HUES64 (cell line): ENCODE results near the gene PADI1.

Experiments used
- H3K27ac ChIP-seq: 2 replicates; pipeline ENCODE4 v1.7.0; 2013; ENCODE audit warnings: low read depth, low read length, inconsistent platforms
- H3K27me3 ChIP-seq: 2 replicates; pipeline ENCODE4 v1.6.1; 2013; ENCODE audit warnings: mild to moderate bottlenecking, low read length; ENCODE audit not compliant: insufficient read depth
- H3K36me3 ChIP-seq: 2 replicates; pipeline ENCODE4 v1.6.1; 2013; ENCODE audit warnings: mild to moderate bottlenecking, low read length; ENCODE audit not compliant: insufficient read depth
- H3K4me1 ChIP-seq: 2 replicates; pipeline ENCODE4 v1.6.1; 2013; ENCODE audit warnings: mild to moderate bottlenecking, low read length, moderate library complexity; ENCODE audit not compliant: insufficient read depth
- H3K4me3 ChIP-seq: 2 replicates; pipeline ENCODE4 v1.5.1; 2013; ENCODE audit warnings: mild to moderate bottlenecking, low read length, moderate library complexity
- H3K9ac ChIP-seq: 2 replicates; pipeline ENCODE4 v1.6.1; 2013; ENCODE audit warnings: mild to moderate bottlenecking, low read depth, low read length
- H3K9me3 ChIP-seq: 2 replicates; pipeline ENCODE4 v1.6.1; 2013; ENCODE audit warnings: low read depth, low read length; ENCODE audit not compliant: insufficient read depth
- WGBS: fragments of 150-250, 120-280 bp; methylation state at CpG from one replicate; pipeline ENCODE4 v1.1.7; 2013; ENCODE audit warnings: missing lambda C conversion rate; 5-methylcytosine and 5-hydroxymethylcytosine counted together

PADI1 gene

GRCh38 chr1:17248781-17249180, 43.9 kb downstream of the PADI1 start, which contains the start of gene PADI3:
PADI3 (plus strand) TSS chr1:17249098; CDS start chr1:17249138, 40 bp downstream.
- H3K9me3 ChIP-seq = no peaks in the 10 kb centered on the region
- no peak within 1 kb of the TSS for H3K27ac ChIP-seq
- 85% methylated on average over 9 of the region's 9 CpGs for WGBS
- H3K36me3 ChIP-seq = no peaks in the 10 kb centered on the region
- no peak within 1 kb of the TSS for H3K9ac ChIP-seq
- no peak within 1 kb of the TSS for H3K4me3 ChIP-seq
- H3K27me3 ChIP-seq = no peaks in the 10 kb centered on the region
- H3K4me1 ChIP-seq = peaks cover 7% of the 10 kb centered on the region; the same call in 1 of the 2 replicates

- 91% methylated on average over 7 of the region's 7 CpGs for WGBS
- Histone ChIP-seq H3K27me3 (no peaks in the 10 kb centered on the region), H3K9ac (no peak overlapping the region), H3K9me3 (no peaks in the 10 kb centered on the region), H3K4me3 (no peak overlapping the region), H3K36me3 (no peaks in the 10 kb centered on the region), H3K27ac (no peak overlapping the region), H3K4me1 (no peaks in the 10 kb centered on the region)
These were observed 45.7 kb downstream of the PADI1 start for GRCh38 chr1:17250601-17251000.

- 89% methylated on average over 5 of the region's 5 CpGs for WGBS
- Histone ChIP-seq H3K9ac (no peak overlapping the region), H3K27ac (no peak overlapping the region)
These were observed 46.3 kb downstream of the PADI1 start for GRCh38 chr1:17251246-17251645.

GRCh38 chr1:17251701-17252376, 46.9 kb downstream of the PADI1 start:
- Histone ChIP-seq H3K27ac (no peak overlapping the region), H3K9me3 (no peaks in the 10 kb centered on the region), H3K36me3 (no peaks in the 10 kb centered on the region), H3K9ac (no peak overlapping the region), H3K4me1 (no peaks in the 10 kb centered on the region), H3K4me3 (no peak overlapping the region), H3K27me3 (no peaks in the 10 kb centered on the region)
- WGBS = 55% methylated on average over 3 of the region's 3 CpGs

More at GRCh38 chr1:17251246-17251645, 46.3 kb downstream of the PADI1 start:
- no peak overlapping the region for H3K4me3 ChIP-seq
- H3K36me3 ChIP-seq = no peaks in the 10 kb centered on the region
- no peaks in the 10 kb centered on the region for H3K4me1 ChIP-seq
- H3K27me3 ChIP-seq = no peaks in the 10 kb centered on the region
- no peaks in the 10 kb centered on the region for H3K9me3 ChIP-seq

- no peak overlapping the region for H3K27ac ChIP-seq
- no peaks in the 10 kb centered on the region for H3K27me3 ChIP-seq
- WGBS = 83% methylated on average over 5 of the region's 5 CpGs
These were observed 50.4 kb downstream of the PADI1 start for GRCh38 chr1:17255336-17255735.

GRCh38 chr1:17258116-17258757, 53.3 kb downstream of the PADI1 start:
- no peak overlapping the region for H3K27ac ChIP-seq
- no peaks in the 10 kb centered on the region for H3K36me3 ChIP-seq
- no peak overlapping the region for H3K9ac ChIP-seq
- H3K27me3 ChIP-seq = no peaks in the 10 kb centered on the region
- 81% methylated on average over 8 of the region's 9 CpGs for WGBS
- no peak overlapping the region for H3K4me3 ChIP-seq
- 0 out of 2 replicates have a peak, but pooled peaks cover 2% of the 10 kb centered on the region for H3K9me3 ChIP-seq
- H3K4me1 ChIP-seq = no peaks in the 10 kb centered on the region

More at GRCh38 chr1:17255336-17255735, 50.4 kb downstream of the PADI1 start:
- Histone ChIP-seq H3K4me1 (no peaks in the 10 kb centered on the region), H3K4me3 (no peak overlapping the region), H3K9ac (no peak overlapping the region), H3K36me3 (no peaks in the 10 kb centered on the region), H3K9me3 (no peaks in the 10 kb centered on the region)

- Histone ChIP-seq H3K27ac (no peak overlapping the region), H3K4me1 (no peaks in the 10 kb centered on the region), H3K9ac (no peak overlapping the region), H3K9me3 (0 out of 2 replicates have a peak, but pooled peaks cover 2% of the 10 kb centered on the region), H3K27me3 (no peaks in the 10 kb centered on the region), H3K36me3 (no peaks in the 10 kb centered on the region), H3K4me3 (no peak overlapping the region)
- WGBS = 93% methylated on average over 5 of the region's 6 CpGs
These were observed 53.8 kb downstream of the PADI1 start for GRCh38 chr1:17258758-17259130.

GRCh38 chr1:17259233-17259873, 54.4 kb downstream of the PADI1 start:
- Histone ChIP-seq H3K27ac (no peak overlapping the region), H3K36me3 (no peaks in the 10 kb centered on the region), H3K4me1 (no peaks in the 10 kb centered on the region), H3K9ac (no peak overlapping the region), H3K4me3 (no peak overlapping the region), H3K27me3 (no peaks in the 10 kb centered on the region), H3K9me3 (0 out of 2 replicates have a peak, but pooled peaks cover 2% of the 10 kb centered on the region)
- WGBS = 86% methylated on average over 24 of the region's 24 CpGs

GRCh38 chr1:17260264-17260663, 55.3 kb downstream of the PADI1 start:
- H3K36me3 ChIP-seq = no peaks in the 10 kb centered on the region
- H3K9ac ChIP-seq = no peak overlapping the region
- 0 out of 2 replicates have a peak, but pooled peaks cover 2% of the 10 kb centered on the region for H3K9me3 ChIP-seq
- no peak overlapping the region for H3K4me3 ChIP-seq
- 86% methylated on average over 7 of the region's 7 CpGs for WGBS
- H3K27ac ChIP-seq = no peak overlapping the region
- no peaks in the 10 kb centered on the region for H3K4me1 ChIP-seq
- no peaks in the 10 kb centered on the region for H3K27me3 ChIP-seq

- H3K36me3 ChIP-seq = no peaks in the 10 kb centered on the region
- 0 out of 2 replicates have a peak, but pooled peaks cover 2% of the 10 kb centered on the region for H3K9me3 ChIP-seq
- no peak overlapping the region for H3K4me3 ChIP-seq
- no peaks in the 10 kb centered on the region for H3K4me1 ChIP-seq
- H3K27me3 ChIP-seq = no peaks in the 10 kb centered on the region
- WGBS = 91% methylated on average over 4 of the region's 5 CpGs
- H3K9ac ChIP-seq = no peak overlapping the region
- no peak overlapping the region for H3K27ac ChIP-seq
These were observed 55.8 kb downstream of the PADI1 start for GRCh38 chr1:17260738-17261137.

- Histone ChIP-seq H3K9me3 (0 out of 2 replicates have a peak, but pooled peaks cover 2% of the 10 kb centered on the region), H3K4me1 (no peaks in the 10 kb centered on the region), H3K9ac (no peak overlapping the region), H3K27me3 (no peaks in the 10 kb centered on the region), H3K4me3 (no peak overlapping the region), H3K36me3 (no peaks in the 10 kb centered on the region), H3K27ac (no peak overlapping the region)
These were observed 59.0 kb downstream of the PADI1 start for GRCh38 chr1:17263936-17264335.
